HTR-8/SVneo (cell line): ENCODE measurements around the gene CYTH4.

ENCODE experiments used
- DNase-seq: peaks from one replicate; pipeline ENCODE4 v3.0.0; 2011; ENCODE audit warnings: low spot score, mixed read lengths; ENCODE audit not compliant: insufficient read length
- FAIRE-seq: peaks from 2 replicates; lab custom pipeline; 2011; peaks lifted over from hg19 to GRCh38; lab: Jason Lieb, UNC

CYTH4 gene

DNA sequence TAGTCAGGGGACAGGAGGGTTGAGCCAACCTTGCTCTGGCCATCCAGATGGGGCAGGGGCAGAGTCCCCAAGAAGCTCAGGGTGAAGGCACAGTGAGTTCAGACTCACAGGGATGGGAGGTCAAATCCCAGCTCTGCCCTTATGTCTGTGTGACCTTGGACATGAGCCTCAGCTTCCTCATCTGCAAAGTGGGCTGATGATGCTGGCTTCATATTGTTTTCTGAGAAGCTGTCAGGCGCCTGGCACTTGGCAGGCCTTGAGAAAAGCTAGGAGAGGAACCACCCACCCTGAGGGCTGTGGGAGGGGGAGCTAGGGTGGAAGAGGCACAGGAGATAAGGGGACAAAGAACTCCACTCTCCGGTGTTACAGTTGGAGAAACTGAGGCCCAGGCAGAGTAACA, 23.6 kb downstream of the CYTH4 start:
- DNase-seq = no peak
- FAIRE-seq = no peak

- DNase-seq (no peak), FAIRE-seq (no peak)
Observed at GRCh38 chr22:37306494-37306829, 24.2 kb downstream of the CYTH4 start.

- DNase-seq (no peak), FAIRE-seq (peak; percentile 92)
Observed at GRCh38 chr22:37308385-37309200, 26.3 kb downstream of the CYTH4 start.

DNA sequence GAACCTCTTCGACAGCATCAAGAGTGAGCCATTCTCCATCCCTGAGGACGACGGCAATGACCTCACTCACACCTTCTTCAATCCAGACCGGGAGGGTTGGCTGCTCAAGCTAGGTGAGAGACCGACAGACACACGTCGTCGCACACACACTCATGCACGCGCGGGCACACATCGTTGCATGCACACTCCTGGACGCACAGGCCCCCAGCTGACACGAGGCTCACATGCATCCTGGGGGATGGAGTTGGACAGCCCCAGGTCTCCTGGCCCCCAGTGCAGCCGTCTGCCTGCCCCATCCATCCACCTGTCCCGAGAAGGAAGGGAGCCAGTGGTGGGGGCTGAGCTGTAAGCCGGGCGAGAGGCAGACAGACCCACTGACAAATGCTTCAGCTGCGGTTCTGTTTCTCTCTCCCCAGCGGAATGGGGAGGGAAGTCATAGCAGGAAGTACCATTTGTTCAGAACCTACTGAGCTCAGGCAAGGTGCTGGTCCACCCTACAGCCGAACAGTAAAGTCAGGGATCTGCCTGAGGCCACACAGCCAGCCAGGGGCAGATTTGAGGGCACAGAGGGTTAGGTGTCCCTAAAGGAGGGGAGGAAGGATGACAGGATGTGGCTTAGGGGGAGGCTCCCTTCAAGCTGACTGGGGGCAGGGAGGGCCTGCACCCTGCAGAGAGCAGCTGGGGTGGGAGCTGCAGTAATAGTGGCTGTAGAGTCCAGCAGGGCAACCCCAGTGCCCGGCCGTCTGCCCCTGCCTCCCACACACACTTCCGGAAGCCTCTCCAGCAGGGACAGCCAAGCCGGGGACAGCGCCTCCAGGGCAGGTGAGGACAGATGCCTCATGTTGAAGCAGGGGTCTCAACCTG, 27.1 kb downstream of the CYTH4 start:
- peak; percentile 31 for FAIRE-seq

DNA sequence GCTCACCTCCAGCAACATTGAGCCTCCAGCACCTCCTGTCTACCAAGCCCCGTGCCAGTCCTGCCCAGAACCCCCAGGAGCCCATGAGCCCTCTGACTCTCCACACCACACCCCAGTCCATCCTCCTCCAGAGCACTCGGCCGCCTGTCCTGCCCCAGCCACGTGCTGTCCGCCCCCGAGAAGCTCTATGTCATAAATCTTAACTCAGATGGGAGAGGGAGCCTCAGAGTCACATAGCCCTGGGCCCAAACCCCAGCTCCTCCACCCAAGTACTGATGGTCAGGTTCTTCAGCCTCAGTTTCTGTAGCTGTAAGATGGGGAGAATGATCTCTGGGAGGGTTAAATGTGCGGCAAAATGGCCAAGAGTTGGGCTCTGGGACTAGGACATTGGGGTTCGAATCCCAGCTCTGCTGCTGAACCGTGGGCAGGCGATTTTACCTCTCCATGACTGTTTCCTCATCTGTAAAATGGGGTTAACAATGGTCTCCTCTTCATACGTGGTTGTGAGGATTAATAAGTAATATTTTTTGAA, 27.8 kb downstream of the CYTH4 start:
- DNase-seq = no peak
- no peak for FAIRE-seq

More for the DNA sequence above, 27.1 kb downstream of the CYTH4 start:
- no peak for DNase-seq

DNA sequence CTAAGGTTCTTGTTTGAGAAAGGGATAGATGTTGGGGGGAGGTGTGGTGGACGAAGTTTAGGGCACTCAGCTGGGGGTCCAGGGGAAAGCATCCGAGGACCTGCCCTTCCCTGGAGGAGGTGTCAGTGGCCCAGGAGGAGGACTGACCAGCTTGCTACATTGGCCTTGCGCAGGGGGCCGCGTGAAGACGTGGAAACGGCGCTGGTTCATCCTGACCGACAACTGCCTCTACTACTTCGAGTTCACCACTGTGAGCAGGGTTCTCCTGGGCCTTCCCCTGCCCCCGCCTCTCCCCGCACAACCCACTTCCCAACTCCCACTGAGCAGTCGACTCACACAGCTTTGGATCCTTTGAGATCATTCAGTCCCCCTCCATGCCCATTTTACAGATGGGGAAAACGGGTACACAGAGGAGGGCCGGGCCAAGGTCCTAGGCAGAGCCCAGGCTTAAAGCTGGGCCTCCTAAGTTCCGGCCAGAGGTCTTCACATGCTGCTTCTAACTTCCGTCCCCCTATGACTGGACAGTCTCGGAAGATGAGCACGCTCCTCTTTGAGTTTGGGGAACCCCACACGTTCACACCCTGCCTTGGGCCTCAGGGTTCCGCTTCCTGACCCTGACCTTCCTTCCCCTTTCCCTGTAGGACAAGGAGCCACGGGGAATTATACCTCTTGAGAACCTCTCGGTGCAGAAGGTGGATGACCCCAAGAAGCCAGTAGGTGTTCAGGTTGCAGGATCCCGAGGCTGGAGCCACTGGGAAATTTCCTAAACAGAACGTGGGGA, 28.7 kb downstream of the CYTH4 start:
- no peak for DNase-seq
- no peak for FAIRE-seq

DNA sequence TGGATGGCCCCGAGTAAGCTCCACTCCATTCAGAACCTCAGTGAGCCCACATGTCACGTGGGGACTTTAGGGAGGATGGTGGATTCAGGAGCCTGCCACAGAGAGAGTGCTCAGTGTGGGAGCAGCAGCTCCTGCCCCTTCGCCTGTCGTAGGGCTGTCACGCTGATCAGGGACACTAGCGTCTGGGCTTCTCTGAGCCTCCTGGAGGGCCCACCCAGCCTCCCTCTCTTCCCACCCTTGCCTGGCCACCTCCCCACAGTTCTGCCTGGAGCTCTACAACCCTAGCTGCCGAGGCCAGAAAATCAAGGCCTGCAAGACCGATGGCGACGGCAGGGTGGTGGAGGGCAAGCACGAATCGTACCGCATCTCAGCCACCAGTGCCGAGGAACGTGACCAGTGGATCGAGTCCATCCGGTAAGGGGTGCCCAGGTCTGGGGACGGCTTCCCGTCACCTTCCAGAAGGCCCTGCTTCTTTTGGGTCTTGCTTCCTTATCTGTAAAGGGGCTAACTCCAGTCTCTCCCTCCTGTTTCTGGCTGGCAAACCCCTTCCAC, 29.5 kb downstream of the CYTH4 start:
- FAIRE-seq = no peak
- DNase-seq = no peak

DNA sequence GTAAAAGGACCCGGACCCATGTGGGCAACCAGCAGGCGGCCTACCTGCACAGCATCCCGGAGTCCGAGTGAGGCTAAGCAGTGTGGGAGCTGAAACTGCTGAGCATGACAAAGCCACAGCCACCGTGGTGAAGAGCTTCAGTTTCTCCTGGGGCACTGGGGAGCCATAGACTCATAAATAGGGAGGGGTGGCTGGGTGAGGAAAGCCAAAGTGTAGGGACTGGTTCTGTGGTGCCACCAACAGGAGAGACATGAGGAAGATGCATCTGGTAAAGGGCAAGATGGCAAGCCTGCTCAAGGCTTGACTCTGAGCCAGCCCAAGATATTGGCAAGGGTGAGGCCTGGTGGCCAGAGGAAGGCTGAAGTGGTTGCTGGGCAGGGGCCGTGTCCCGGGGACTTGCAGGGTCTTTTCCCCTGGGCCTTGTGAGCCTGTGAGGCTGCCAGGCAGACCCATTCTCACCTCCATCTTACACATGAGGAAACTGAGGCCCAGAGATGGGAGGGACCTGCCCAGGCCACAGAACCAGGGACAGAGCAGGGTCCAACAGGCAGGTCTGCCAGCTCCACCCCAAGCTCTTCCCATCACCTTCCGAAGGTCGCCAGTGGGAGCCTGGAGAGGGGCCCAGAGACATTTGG, 30.4 kb downstream of the CYTH4 start:
- DNase-seq (no peak), FAIRE-seq (no peak)

DNA sequence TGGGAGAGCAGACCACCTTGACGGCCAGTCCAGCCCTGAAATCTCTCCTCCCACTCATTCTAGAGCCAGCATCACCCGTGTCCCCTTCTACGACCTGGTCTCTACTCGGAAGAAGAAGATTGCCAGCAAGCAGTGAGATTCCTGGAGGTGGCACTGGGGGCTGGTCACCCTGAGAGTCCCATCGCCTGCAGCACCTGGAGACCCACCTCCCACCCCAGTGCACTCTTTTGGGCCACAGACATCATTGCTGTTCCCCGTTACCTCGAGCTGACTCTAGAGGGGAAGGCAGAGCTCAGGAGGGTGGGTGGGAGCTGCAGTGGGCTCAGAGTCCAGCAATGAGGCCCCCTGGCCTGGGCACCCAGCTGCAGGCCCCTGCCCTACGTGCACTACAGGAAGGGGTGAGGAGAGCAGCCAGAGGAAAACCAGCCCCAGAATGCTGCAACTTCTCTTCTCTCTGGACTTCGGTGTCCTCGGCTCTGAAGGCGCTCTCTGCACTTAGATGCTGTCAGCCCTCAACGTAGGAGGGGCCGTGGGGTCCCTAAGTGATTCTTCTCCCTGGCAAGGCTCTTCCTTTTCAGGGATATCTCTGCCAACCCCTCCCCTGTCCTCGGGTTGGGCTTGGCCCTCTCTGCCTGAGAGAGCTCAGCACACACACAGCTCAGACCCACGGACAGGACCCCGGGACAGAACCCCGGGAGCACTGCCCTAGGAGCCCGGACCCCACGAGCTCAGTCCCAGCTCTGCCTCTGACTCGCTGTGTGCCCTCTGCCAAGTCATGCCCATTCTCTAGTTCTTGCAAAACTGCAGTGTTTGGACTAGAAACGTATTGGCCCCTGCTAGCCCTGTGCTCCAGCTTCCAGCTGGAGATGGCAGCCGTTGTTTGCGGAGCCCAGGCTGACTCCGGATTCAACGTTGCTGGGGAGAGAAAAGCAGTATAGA, 31.3 kb downstream of the CYTH4 start:
- no peak for FAIRE-seq
- DNase-seq = no peak

DNA sequence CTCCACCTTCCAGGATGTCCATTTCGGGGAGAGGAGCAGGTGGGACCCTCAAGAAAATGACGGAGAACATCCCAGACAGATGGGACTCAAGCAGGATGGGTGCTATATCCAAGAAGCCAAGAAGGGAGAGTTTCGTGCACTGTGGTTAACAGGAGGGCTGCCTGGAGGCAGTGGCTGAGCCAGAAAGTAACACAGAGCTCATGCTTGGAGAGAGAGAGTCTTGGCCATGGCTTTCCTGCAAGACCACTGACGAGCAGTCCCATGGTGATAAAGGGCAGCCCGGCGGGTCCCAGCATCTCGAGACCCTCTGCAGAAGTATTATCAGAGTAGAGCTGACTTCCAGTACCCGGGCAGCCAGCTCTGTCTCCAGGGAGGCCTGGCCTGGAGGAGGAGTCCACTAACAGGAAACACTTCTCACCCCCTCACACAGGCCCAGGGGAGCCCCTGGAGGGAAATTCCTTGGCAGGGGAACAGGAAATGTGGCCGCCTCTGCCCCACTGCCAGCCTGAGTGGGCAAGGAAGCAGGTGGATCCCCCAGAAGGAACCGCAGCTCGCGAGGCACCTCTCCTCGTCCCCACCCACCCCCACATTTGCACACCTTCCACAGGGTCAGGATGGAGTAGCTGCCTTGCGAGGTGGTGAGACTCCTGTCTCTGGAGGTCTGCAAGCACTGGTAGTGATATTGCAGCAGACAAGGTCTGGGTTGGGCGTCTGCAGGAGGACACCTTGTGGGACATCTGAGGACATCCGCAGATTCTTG, 32.2 kb downstream of the CYTH4 start:
- DNase-seq (no peak), FAIRE-seq (no peak)

DNA sequence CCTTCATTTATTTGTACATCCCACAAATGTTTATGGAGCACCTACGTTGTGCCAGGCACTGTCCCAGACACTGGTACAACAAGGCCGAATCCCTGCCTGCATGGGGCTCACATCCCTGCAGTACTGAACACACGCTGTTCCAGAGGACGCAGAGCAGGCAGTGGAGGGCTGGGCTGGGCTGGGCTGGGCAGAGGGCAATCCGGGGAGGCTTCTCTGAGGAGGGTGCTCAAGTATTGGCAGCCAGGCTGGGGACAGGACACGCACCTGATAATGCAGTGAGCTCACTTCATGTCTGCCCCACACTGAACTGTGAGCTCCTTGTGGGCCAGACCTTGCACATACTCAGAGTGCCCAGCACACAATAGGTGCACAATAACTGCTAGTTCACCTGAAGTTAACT, 34.1 kb downstream of the CYTH4 start:
- FAIRE-seq (no peak), DNase-seq (no peak)

DNA sequence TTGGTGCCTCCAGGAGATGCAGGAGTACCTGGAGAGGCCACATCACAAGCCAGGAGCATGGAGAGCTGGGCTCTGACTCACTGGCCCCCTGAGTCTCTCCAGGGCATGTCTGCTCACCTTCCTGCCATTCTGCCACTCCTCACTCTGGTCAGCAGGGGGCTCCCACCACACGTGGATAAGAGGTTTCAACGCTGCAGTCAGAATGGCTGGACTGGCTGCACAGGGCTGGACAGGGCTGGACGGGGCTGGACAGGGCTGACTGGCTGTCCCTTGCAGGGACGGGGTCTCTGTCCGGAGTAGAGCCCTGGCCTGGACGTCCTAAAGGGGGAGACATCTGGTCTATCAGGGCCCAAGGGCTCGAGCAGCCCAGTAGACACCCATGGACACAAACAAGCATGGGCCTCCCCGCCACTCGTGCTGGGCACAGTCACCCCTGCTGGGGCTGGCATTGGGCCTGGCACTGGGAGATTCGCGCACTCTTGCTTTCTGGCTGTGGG, 34.6 kb downstream of the CYTH4 start:
- peak; percentile 84 for FAIRE-seq

GRCh38 chr22:37317698-37318210, 35.4 kb downstream of the CYTH4 start:
- FAIRE-seq (no peak), DNase-seq (no peak)

More for the DNA sequence above, 34.6 kb downstream of the CYTH4 start:
- peak; percentile 75 for DNase-seq

- DNase-seq = peak; percentile 35
Observed at GRCh38 chr22:37318364-37319109, 36.2 kb downstream of the CYTH4 start.

DNA sequence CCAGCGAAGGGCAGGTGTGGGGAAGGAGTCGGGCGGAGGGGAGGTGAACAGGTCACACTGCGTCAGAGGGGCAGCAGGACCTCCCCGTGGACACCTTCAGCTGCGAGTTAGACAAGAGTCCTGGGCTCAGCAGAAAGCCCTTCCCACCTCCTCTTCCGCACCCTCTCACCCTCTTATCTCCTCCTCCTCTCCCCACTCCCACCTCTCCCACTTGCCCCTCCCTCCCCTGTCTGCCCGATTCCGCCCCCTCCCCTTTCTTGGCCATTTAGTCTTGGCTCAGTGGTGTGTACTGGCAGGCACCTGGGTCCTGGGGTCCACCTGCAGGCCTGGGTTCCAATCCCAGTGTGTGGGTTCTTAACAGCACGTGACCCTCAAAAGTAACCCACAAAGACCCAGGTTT, 37.2 kb downstream of the CYTH4 start:
- DNase-seq = no peak
- no peak for FAIRE-seq

More at GRCh38 chr22:37318364-37319109, 36.2 kb downstream of the CYTH4 start:
- FAIRE-seq = no peak

DNA sequence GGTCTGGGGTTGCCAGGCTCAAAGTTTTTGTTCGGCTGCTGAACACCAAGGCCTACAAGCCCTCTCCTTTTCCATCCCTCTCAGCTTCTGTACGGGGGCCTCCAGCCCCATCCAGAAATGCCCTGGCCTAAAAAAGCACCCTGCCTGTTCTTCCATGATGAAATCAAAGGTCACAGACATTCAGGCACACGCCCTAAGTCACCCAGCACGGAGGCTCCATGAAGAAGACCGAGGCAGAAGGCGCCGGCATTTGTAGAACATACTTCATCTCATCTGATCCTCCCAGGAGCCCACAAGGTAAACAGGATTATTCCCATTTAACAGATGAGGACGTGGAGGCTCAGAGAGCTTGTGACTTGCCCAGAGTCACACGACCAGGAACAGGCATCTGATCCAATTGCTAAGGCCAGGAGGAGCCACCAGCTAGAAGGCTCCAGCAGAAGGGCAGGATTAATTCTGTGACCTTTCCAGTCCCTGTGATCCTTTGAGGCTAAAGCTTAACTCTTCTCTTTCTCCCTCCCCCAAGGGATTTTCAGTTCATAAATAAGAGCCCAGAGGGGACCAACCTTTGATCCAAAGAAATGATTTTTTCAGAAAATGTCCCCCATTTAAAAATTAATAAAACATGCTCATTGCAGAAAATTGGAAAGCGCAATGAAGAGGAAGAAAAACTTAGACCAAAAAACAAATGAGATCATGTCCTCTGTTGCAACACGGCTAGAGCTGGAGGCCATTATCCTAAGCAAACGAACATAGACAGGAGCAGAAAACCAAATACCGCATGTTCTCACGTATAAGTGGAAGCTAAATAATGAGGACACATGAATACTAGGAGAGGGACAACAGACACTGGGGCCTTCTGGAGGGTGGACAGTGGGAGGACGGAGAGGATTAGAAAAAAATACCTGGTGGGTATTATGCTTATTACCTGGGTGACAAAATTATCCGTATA, 38.7 kb downstream of the CYTH4 start:
- no peak for FAIRE-seq
- no peak for DNase-seq
